ENCODE results near the gene SMAD4.

DNA sequence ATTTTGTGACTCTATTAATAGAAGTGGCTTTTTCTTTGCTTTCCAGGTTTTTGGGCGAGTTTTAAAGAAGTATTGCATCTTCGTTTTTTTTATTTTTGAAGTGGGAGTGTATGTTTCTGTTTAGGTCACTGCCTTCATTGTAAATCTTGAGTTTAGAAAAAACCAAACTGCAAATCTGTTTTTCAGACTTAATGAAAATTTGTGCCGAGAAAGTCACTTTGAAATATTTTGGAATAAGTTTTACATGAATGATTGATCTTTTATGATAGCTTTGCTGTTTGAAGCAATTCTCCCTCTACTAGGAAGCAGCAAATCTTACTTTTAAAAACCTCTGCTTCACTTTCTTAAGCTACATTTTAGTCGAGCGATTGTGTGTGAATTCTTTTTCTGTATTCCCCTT lies 2.2 kb downstream of the SMAD4 start:
- TF ChIP-seq, protein P1, sequence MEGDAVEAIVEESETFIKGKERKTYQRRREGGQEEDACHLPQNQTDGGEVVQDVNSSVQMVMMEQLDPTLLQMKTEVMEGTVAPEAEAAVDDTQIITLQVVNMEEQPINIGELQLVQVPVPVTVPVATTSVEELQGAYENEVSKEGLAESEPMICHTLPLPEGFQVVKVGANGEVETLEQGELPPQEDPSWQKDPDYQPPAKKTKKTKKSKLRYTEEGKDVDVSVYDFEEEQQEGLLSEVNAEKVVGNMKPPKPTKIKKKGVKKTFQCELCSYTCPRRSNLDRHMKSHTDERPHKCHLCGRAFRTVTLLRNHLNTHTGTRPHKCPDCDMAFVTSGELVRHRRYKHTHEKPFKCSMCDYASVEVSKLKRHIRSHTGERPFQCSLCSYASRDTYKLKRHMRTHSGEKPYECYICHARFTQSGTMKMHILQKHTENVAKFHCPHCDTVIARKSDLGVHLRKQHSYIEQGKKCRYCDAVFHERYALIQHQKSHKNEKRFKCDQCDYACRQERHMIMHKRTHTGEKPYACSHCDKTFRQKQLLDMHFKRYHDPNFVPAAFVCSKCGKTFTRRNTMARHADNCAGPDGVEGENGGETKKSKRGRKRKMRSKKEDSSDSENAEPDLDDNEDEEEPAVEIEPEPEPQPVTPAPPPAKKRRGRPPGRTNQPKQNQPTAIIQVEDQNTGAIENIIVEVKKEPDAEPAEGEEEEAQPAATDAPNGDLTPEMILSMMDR (IDR thresholded peaks at IDR 0.05): no peak
- TF ChIP-seq POLR2AphosphoS5 (IDR thresholded peaks at IDR 0.05): no peak
